H1 (cell line): ENCODE data around the gene KIAA1755. TPM values are rescaled to one million over a fixed set of nuclear protein-coding genes. Genes with fewer than 3 reads are reported as not detected.

Source experiments
- CTCF ChIA-PET: fragments of 300-600 bp; sonication (Branson Sonifier 250); formaldehyde crosslinking; loops from one replicate; lab custom pipeline; 2021; ENCODE audit not compliant: partially characterized antibody; lab: Charles Lee
- POLR2A ChIA-PET: fragments of 300-600 bp; sonication (Branson Sonifier 250); formaldehyde crosslinking; loops from one replicate; lab custom pipeline; 2021; ENCODE audit warnings: inconsistent platforms; ENCODE audit not compliant: partially characterized antibody; lab: Charles Lee
- DNase-seq, 2 experiments: peaks; one replicate each; pipeline versions ENCODE4 v3.0.0 to v3.0.0-alpha.2; 2010 to 2022; ENCODE audit warnings: low spot score in 2 of 2, low read depth in 1 of 2, mixed read lengths in 1 of 2
- FAIRE-seq: peaks from 2 replicates; lab custom pipeline; 2011; peaks lifted over from hg19 to GRCh38; lab: Jason Lieb, UNC
- H2AFZ ChIP-seq: 2 replicates; pipeline ENCODE4 v1.8.1; 2012; ENCODE audit warnings: low read length, inconsistent platforms
- H2AK5ac ChIP-seq: 2 replicates; pipeline ENCODE4 v1.6.1; 2013; ENCODE audit warnings: low read depth, low read length
- H2BK120ac ChIP-seq: replicated peaks from 2 replicates; pipeline ENCODE3; 2013; ENCODE audit warnings: low read depth, low read length, inconsistent platforms
- H2BK12ac ChIP-seq: 2 replicates; pipeline ENCODE4 v1.6.1; 2013; ENCODE audit warnings: low read depth, low read length
- H2BK15ac ChIP-seq: 2 replicates; pipeline ENCODE4 v1.6.1; 2013; ENCODE audit warnings: low read length
- H2BK20ac ChIP-seq: 2 replicates; pipeline ENCODE4 v1.6.1; 2013; ENCODE audit warnings: low read length
- H2BK5ac ChIP-seq: 2 replicates; pipeline ENCODE4 v1.6.1; 2013; ENCODE audit warnings: low read depth, low read length
- H3K14ac ChIP-seq: 2 replicates; pipeline ENCODE4 v1.6.1; 2013; ENCODE audit warnings: inconsistent platforms; ENCODE audit not compliant: insufficient read length
- H3K18ac ChIP-seq: 2 replicates; pipeline ENCODE4 v1.6.1; 2013; ENCODE audit warnings: low read length; ENCODE audit errors: extremely low read depth
- H3K23ac ChIP-seq: 2 replicates; pipeline ENCODE4 v1.6.1; 2013; ENCODE audit warnings: inconsistent platforms; ENCODE audit not compliant: insufficient read length
- H3K23me2 ChIP-seq: 2 replicates; pipeline ENCODE4 v1.6.1; 2013; ENCODE audit warnings: low read depth, low read length
- H3K27ac ChIP-seq: 2 replicates; pipeline ENCODE4 v1.6.1; 2011; ENCODE audit warnings: low read depth, low read length, inconsistent platforms
- H3K27me3 ChIP-seq, 4 experiments: replicated peaks in 1 of 4; 1 replicate in 1 of 4; 2 replicates in 3 of 4; pipeline versions ENCODE4 v1.6.1 to v1.8.1; 2011 to 2013; ENCODE audit warnings: low read length in 3 of 4, mild to moderate bottlenecking in 3 of 4, inconsistent platforms in 2 of 4, mixed read lengths in 2 of 4, moderate library complexity in 1 of 4; ENCODE audit not compliant: control insufficient read depth in 3 of 4, insufficient read depth in 3 of 4; ENCODE audit errors: extremely low read depth in 1 of 4
- H3K36me3 ChIP-seq, 4 experiments: 2 replicates each; pipeline versions ENCODE4 v1.6.1 to v1.8.1; 2011 to 2013; ENCODE audit warnings: mild to moderate bottlenecking in 4 of 4, low read length in 3 of 4, moderate library complexity in 2 of 4, control low read depth in 1 of 4, inconsistent platforms in 1 of 4; ENCODE audit not compliant: insufficient read depth in 4 of 4, control insufficient read depth in 2 of 4
- H3K4ac ChIP-seq: replicated peaks from 2 replicates; pipeline ENCODE3; 2013; ENCODE audit warnings: low read length, low read depth, mixed read lengths, inconsistent platforms; ENCODE audit not compliant: insufficient read length
- H3K4me1 ChIP-seq, 4 experiments: replicated peaks in 1 of 4; 1 replicate in 1 of 4; 2 replicates in 3 of 4; pipeline versions ENCODE4 v1.6.1 to v1.8.1; 2011 to 2013; ENCODE audit warnings: low read length in 3 of 4, inconsistent platforms in 2 of 4, mixed read lengths in 1 of 4; ENCODE audit not compliant: insufficient read depth in 4 of 4, control insufficient read depth in 3 of 4
- H3K4me2 ChIP-seq, 2 experiments: 2 replicates each; pipeline versions ENCODE4 v1.6.1 to v1.8.1; 2011 to 2013; ENCODE audit warnings: low read depth in 2 of 2, low read length in 2 of 2, control low read depth in 1 of 2, inconsistent platforms in 1 of 2, mild to moderate bottlenecking in 1 of 2; ENCODE audit not compliant: insufficient read depth in 1 of 2
- H3K4me3 ChIP-seq, 4 experiments: fragments of 200-600, 300-600 bp in 1 of 4; sonication (generic), shearing (Covaris generic), sonication (Bioruptor Twin) in 1 of 4; 2 replicates each; pipeline versions ENCODE4 v1.5.1 to v1.8.1; 2011 to 2016; ENCODE audit warnings: low read length in 4 of 4, low read depth in 3 of 4, control low read depth in 2 of 4, inconsistent platforms in 2 of 4, mild to moderate bottlenecking in 2 of 4, mixed read lengths in 1 of 4, moderate library complexity in 1 of 4; ENCODE audit not compliant: insufficient read depth in 2 of 4; ENCODE audit errors: extremely low read depth in 1 of 4
- H3K56ac ChIP-seq: replicated peaks from 2 replicates; pipeline ENCODE3; 2013; ENCODE audit warnings: low read depth, mild to moderate bottlenecking, mixed read lengths, low read length, inconsistent platforms; ENCODE audit not compliant: insufficient read length
- H3K79me1 ChIP-seq: 2 replicates; pipeline ENCODE4 v1.6.1; 2013; ENCODE audit warnings: low read depth, low read length, control low read depth
- H3K79me2 ChIP-seq, 2 experiments: 2 replicates each; pipeline versions ENCODE4 v1.6.1 to v1.8.1; 2012 to 2013; ENCODE audit warnings: low read length in 2 of 2, mild to moderate bottlenecking in 2 of 2, inconsistent platforms in 1 of 2; ENCODE audit not compliant: insufficient read depth in 2 of 2, control insufficient read depth in 1 of 2
- H3K9ac ChIP-seq, 4 experiments: replicated peaks in 1 of 4; 1 replicate in 1 of 4; 2 replicates in 3 of 4; pipeline versions ENCODE4 v1.6.1 to v1.8.1; 2011 to 2013; ENCODE audit warnings: low read depth in 3 of 4, low read length in 3 of 4, control low read depth in 2 of 4, mild to moderate bottlenecking in 2 of 4, moderate library complexity in 2 of 4, inconsistent platforms in 1 of 4; ENCODE audit errors: extremely low read depth in 1 of 4
- H3K9me3 ChIP-seq, 2 experiments: 2 replicates each; pipeline versions ENCODE4 v1.6.1 to v1.8.1; 2012 to 2013; ENCODE audit warnings: mild to moderate bottlenecking in 2 of 2, moderate library complexity in 2 of 2, control low read depth in 1 of 2, inconsistent platforms in 1 of 2, low read depth in 1 of 2, low read length in 1 of 2, mixed read lengths in 1 of 2; ENCODE audit not compliant: insufficient read depth in 2 of 2
- H4K20me1 ChIP-seq, 2 experiments: replicated peaks in 1 of 2; 2 replicates each; pipeline versions ENCODE3 to v1.8.1; 2011 to 2013; ENCODE audit warnings: inconsistent platforms in 2 of 2, low read length in 2 of 2, mild to moderate bottlenecking in 1 of 2; ENCODE audit not compliant: insufficient read depth in 2 of 2, control insufficient read depth in 1 of 2
- H4K5ac ChIP-seq: 2 replicates; pipeline ENCODE4 v1.6.1; 2013; ENCODE audit warnings: low read length, low read depth, mixed read lengths, inconsistent platforms; ENCODE audit not compliant: insufficient read length
- H4K8ac ChIP-seq: 2 replicates; pipeline ENCODE4 v1.8.0; 2013; ENCODE audit warnings: mild to moderate bottlenecking, moderate library complexity, low read length, inconsistent platforms; ENCODE audit not compliant: insufficient read depth; ENCODE audit errors: extremely low read depth
- H4K91ac ChIP-seq: replicated peaks from 2 replicates; pipeline ENCODE3; 2013; ENCODE audit warnings: low read length, mixed read lengths, inconsistent platforms; ENCODE audit not compliant: insufficient read length
- CEBPB ChIP-seq: IDR thresholded peaks from 2 replicates; pipeline ENCODE4 v1.6.1; 2012; ENCODE audit warnings: low read depth, low read length
- EP300 ChIP-seq, 2 experiments: IDR thresholded peaks; 1 replicate in 1 of 2; 2 replicates in 1 of 2; pipeline ENCODE4 v1.6.1; 2011 to 2012; ENCODE audit warnings: low read depth in 2 of 2, low read length in 2 of 2, mild to moderate bottlenecking in 2 of 2, borderline replicate concordance in 1 of 2, inconsistent platforms in 1 of 2, moderate library complexity in 1 of 2
- GABPA ChIP-seq: IDR thresholded peaks from 2 replicates; pipeline ENCODE4 v1.6.1; 2011; ENCODE audit warnings: mild to moderate bottlenecking, low read length, moderate library complexity, borderline replicate concordance; ENCODE audit not compliant: insufficient read depth
- GTF2F1 ChIP-seq: IDR thresholded peaks from 2 replicates; pipeline ENCODE4 v1.6.1; 2012; ENCODE audit warnings: low read depth, low read length, improper control_type of control experiment, borderline replicate concordance
- HDAC2 ChIP-seq, 2 experiments: fragments of 300-600 bp in 1 of 2; sonication (generic) in 1 of 2; IDR thresholded peaks; 2 replicates each; pipeline ENCODE4 v1.6.1; 2011 to 2012; ENCODE audit warnings: low read depth in 2 of 2, low read length in 2 of 2, mild to moderate bottlenecking in 2 of 2, moderate library complexity in 2 of 2, borderline replicate concordance in 1 of 2, inconsistent platforms in 1 of 2
- POU5F1 ChIP-seq: IDR thresholded peaks from 2 replicates; pipeline ENCODE4 v1.6.1; 2011; ENCODE audit warnings: low read depth, mild to moderate bottlenecking, low read length, moderate library complexity
- SIN3A ChIP-seq, 2 experiments: IDR thresholded peaks in 1 of 2; conservative IDR thresholded peaks in 1 of 2; 2 replicates each; pipeline ENCODE4 v1.6.1; 2011 to 2012; ENCODE audit warnings: low read length in 2 of 2, improper control_type of control experiment in 1 of 2, low read depth in 1 of 2, mild to moderate bottlenecking in 1 of 2
- SRF ChIP-seq: IDR thresholded peaks from 2 replicates; pipeline ENCODE4 v1.6.1; 2011; ENCODE audit warnings: mild to moderate bottlenecking, low read depth, low read length, moderate library complexity
- SUZ12 ChIP-seq: fragments of 200-600 bp; sonication (generic); IDR thresholded peaks from 2 replicates; pipeline ENCODE4 v1.6.1; 2012; ENCODE audit warnings: mild to moderate bottlenecking, inconsistent platforms, low read length, moderate library complexity, mixed read lengths
- WGBS, 2 experiments: shearing (Covaris generic) in 1 of 2; methylation state at CpG; one replicate each; pipeline versions ENCODE4 v1.1.6 to v1.1.7; 2013 to 2015; ENCODE audit warnings: low lambda C conversion rate in 2 of 2, mixed read lengths in 2 of 2, inconsistent platforms in 1 of 2, low coverage in 1 of 2, missing lambda C conversion rate in 1 of 2; ENCODE audit not compliant: insufficient replicate concordance in 2 of 2, insufficient coverage in 1 of 2, insufficient read length in 1 of 2; ENCODE audit errors: extremely low coverage in 1 of 2, missing lambda C conversion rate in 1 of 2; 5-methylcytosine and 5-hydroxymethylcytosine counted together
- polyA plus RNA-seq, 7 experiments: library from polyadenylated mRNA; depleted of rRNA in 3 of 7; stranded (reverse) in 5 of 7; unstranded in 2 of 7; fragments of >200 nt in 5 of 7; fragments of 200-250 nt in 2 of 7; gene quantifications; 1 replicate in 5 of 7; 2 replicates in 1 of 7; 4 replicates in 1 of 7; pipeline versions ENCODE4 v1.2.1 to v1.2.3, GENCODE V29; 2011 to 2013; ENCODE audit warnings: missing spikeins in 2 of 7, mixed read lengths in 2 of 7
- total RNA-seq: library from RNA; stranded (reverse); fragmentation: NEBNext Ultra II Directional; extraction: Animal tissue kit (Norgen Biotek cat#: 25700); gene quantifications from 2 replicates; pipeline ENCODE4 v1.2.1, GENCODE V29; 2021

Gene KIAA1755
- total and polyA plus RNA-seq, 2 of the 8 experiments (the other 6 are each of a cell fraction or from before 2014, with no cell fraction given): 0.23 TPM; not detected in 1

DNA sequence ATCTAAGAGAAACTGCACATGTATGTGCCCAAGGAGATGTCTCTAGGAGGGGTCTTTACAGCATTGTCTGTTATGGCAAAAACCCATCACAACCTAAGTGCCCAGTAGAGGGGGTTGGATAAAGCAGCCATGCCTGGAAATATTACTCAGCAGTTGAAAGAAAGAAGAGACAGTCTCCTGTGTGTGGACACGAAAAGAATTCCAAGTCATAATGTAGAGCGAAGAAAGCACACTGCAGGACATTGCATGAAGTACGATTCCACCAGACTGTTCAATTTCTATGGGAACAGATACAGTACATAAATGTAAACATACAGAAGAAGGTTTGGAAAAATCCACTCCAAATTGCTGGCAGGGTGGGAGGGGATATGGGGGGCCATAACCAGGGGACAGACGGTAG, 88.1 kb downstream of the KIAA1755 start:
- Histone ChIP-seq H2AK5ac (no peak overlapping the region), H4K8ac (no peak overlapping the region), H4K20me1 (peaks cover 0 to 3% of the 10 kb centered on the region in 2 experiments), H3K4me1 (no peaks in the 10 kb centered on the region), H3K4me2 (no peak overlapping the region), H2AFZ (no peak overlapping the region), H3K56ac (no peak overlapping the region), H3K9me3 (no peaks in the 10 kb centered on the region), H3K79me1 (no peaks in the 10 kb centered on the region), H4K5ac (no peak overlapping the region), H2BK120ac (no peak overlapping the region), H2BK20ac (no peak overlapping the region), H3K23ac (no peak overlapping the region), H3K23me2 (no peaks in the 10 kb centered on the region), H3K4me3 (no peak overlapping the region), H4K91ac (no peak overlapping the region), H3K9ac (no peak overlapping the region), H2BK12ac (no peak overlapping the region), H2BK5ac (no peak overlapping the region), H3K79me2 (no peaks in the 10 kb centered on the region), H3K27ac (no peak overlapping the region), H3K36me3 (no peaks in the 10 kb centered on the region), H3K4ac (no peak overlapping the region), H3K14ac (no peak overlapping the region), H3K27me3 (no peaks in the 10 kb centered on the region), H2BK15ac (no peak overlapping the region), H3K18ac (no peak overlapping the region)
- TF ChIP-seq GTF2F1 (no peak), POU5F1 (no peak), EP300 (IDR thresholded peaks at IDR 0.05; ENCODE audit: borderline replicate concordance in 1 of 2, low read depth in 2 of 2, low read length in 2 of 2) (no peak), SUZ12 (no peak), GABPA (no peak), SRF (no peak), HDAC2 (IDR thresholded peaks at IDR 0.05; ENCODE audit: borderline replicate concordance in 1 of 2, low read depth in 2 of 2, low read length in 2 of 2) (no peak), SIN3A (conservative IDR thresholded peaks at IDR 0.05 in 1 of 2, IDR thresholded peaks at IDR 0.05 in 1 of 2; ENCODE audit: low read depth in 1 of 2, low read length in 2 of 2) (no peak), CEBPB (no peak)
- FAIRE-seq (no peak), DNase-seq (no peak)
- ChIA-PET CTCF (interaction anchor here (1.5 to 5.1 kb wide), 3 partner anchors 10 to 50 kb away, joined by 4 to 32 read pairs (median 5); no protein-coding TSS in a partner anchor), POLR2A (interaction anchor here (0.6 kb wide), 1 partner anchor 262 kb away, joined by 3 read pairs; no protein-coding TSS in a partner anchor)
- 96% methylated on average over 4 of the region's 4 CpGs; no CpG with 5 or more reads in 1 of the 2 experiments for WGBS, 2 experiments
